Lower leg skin (tissue), 4 donors: ENCODE results near the gene TARP.

Source experiments
- DNase-seq, 2 donors: peaks; one replicate each; pipeline ENCODE4 v3.0.0-alpha.2; 2019; ENCODE audit warnings: low spot score in 2 of 2
- H3K4me3 ChIP-seq: fragments of 200-600 bp; sonication (generic); 2 replicates; pipeline ENCODE4 v1.5.1; 2017; ENCODE audit warnings: mild to moderate bottlenecking, low read depth; ENCODE audit not compliant: poor library complexity, severe bottlenecking
- CTCF ChIP-seq, 3 donors: fragments of 450-650 bp; IDR thresholded peaks; one replicate each; pipeline ENCODE4 v1.5.1; 2016; ENCODE audit warnings: antibody characterized with exemption in 3 of 3, mild to moderate bottlenecking in 3 of 3, moderate library complexity in 2 of 3
- POLR2A ChIP-seq, 2 donors: fragments of 450-650 bp; IDR thresholded peaks; one replicate each; pipeline ENCODE4 v1.6.1; 2016 to 2017; ENCODE audit warnings: antibody characterized with exemption in 2 of 2, mild to moderate bottlenecking in 1 of 2, moderate library complexity in 1 of 2
- WGBS, 2 donors: methylation state at CpG; one replicate each; pipeline ENCODE4 v1.1.5; 2018; 5-methylcytosine and 5-hydroxymethylcytosine counted together
- intact Hi-C: fragments of 100-400 bp; cut with DNase I; formaldehyde crosslinking; loops from one replicate; pipeline ENCODE4 v1.15.0; 2023; ENCODE audit warnings: low total_unique reads

Gene TARP

DNA sequence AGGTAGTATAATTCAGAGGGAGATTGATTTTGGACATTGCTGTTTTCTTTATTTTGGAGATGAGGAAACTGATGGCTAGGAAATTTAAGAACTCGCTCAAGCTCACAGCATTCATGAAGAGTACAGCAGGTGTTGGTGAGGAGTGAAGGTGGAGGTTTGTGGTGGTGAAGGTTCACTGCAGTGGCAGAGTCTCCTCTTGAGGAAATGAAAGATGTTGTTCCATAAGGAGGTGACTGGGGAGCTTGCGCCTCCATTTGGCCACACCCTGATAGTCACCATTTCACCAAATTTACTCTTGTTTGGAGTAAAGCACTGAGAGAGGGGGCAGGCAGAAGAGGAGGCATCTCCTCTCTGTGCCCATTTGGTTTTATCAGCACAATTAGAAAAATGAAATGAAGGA is 46.4 kb upstream of the TARP start:
- no peak overlapping the region for H3K4me3 ChIP-seq

DNA sequence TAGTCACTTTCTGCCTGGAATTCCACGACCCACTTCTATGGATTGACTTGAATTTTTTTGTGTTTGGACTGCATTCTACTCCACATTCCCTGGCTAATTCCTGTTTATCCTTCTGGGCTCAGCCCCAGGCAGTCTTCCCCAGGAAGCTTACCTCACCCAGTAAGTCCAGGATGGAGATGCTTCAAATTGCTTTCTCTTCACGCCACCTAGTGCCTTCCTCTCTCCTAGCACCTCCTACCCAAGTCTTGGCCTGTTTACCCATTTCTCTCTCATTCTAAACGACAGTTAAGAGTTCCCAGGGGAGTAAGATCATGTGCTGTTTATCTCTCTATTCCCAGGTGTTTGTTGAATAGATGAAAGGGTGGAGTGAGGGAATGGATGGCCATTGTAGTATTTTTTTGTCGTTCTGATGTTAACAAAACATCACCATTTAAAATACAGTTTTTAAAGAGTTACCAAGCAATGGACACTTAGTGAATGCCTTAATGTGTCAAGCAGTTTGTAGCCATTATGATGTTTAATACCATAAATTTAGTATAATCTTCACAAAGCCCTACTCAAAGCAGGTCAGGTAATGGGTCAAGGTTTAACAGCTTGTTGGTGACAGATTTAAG is 45.5 kb upstream of the TARP start:
- DNase-seq = no peak
- TF ChIP-seq CTCF (IDR thresholded peaks at IDR 0.05) (no peak), POLR2A (IDR thresholded peaks at IDR 0.05) (no peak)
- no peak overlapping the region for H3K4me3 ChIP-seq
- intact Hi-C loops = no loop called here
- WGBS, 2 donors = 14 to 22% methylated on average over 4 of the region's 4 CpGs

More for the DNA sequence above, 46.4 kb upstream of the TARP start:
- intact Hi-C loops = no loop called here
- 45 to 69% methylated on average over 2 of the region's 2 CpGs for WGBS, 2 donors
- DNase-seq = no peak
- TF ChIP-seq CTCF (IDR thresholded peaks at IDR 0.05) (no peak), POLR2A (IDR thresholded peaks at IDR 0.05) (no peak)

- WGBS, 2 donors = 73 to 80% methylated on average over 9 of the region's 9 CpGs
- no peak for TF ChIP-seq CTCF (IDR thresholded peaks at IDR 0.05)
- TF ChIP-seq POLR2A (IDR thresholded peaks at IDR 0.05) = no peak
- intact Hi-C loops = no loop called here
- DNase-seq = no peak
- H3K4me3 ChIP-seq = no peak overlapping the region
These were observed 44.8 kb upstream of the TARP start for GRCh38 chr7:38318241-38318640.

GRCh38 chr7:38317515-38317914 is 44.1 kb upstream of the TARP start:
- intact Hi-C loops = no loop called here
- TF ChIP-seq POLR2A (IDR thresholded peaks at IDR 0.05) (no peak), CTCF (IDR thresholded peaks at IDR 0.05) (no peak)
- DNase-seq = no peak
- WGBS, 2 donors = 72 to 76% methylated on average over 8 to 9 of the region's 9 CpGs
- no peak overlapping the region for H3K4me3 ChIP-seq

DNA sequence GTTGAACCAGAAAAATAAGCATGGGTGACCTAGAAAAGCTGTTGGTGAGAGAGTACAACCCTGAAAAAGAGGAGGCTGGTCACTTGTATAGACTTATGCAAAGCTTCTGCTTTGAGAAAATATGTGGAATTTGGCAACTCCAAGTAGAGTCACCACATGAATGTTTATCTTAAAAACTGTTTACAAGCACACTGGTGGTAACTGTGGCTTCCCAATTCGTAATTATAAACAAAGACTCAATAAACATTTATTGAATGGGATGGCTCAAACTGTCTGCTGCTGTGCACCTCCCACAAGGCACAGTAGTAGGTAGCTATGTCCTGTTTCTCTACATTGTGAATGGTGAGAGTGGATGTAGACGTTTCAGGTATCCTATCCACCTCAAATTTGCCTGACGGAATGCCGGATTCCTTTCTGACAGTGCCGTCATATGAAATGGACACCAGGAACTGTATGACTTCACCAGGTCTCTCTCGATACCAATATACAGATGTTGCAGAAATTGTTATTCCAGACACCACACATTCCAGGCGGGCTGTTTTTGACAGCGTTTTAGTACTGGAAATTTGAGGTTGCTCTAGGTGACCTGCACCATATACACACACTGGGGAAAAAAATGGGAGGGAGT is 43.4 kb upstream of the TARP start:
- no peak for DNase-seq
- H3K4me3 ChIP-seq = no peak overlapping the region
- WGBS, 2 donors = 66 to 80% methylated on average over 8 of the region's 8 CpGs
- TF ChIP-seq POLR2A (IDR thresholded peaks at IDR 0.05) (no peak), CTCF (IDR thresholded peaks at IDR 0.05) (no peak)
- intact Hi-C loops = no loop called here

DNA sequence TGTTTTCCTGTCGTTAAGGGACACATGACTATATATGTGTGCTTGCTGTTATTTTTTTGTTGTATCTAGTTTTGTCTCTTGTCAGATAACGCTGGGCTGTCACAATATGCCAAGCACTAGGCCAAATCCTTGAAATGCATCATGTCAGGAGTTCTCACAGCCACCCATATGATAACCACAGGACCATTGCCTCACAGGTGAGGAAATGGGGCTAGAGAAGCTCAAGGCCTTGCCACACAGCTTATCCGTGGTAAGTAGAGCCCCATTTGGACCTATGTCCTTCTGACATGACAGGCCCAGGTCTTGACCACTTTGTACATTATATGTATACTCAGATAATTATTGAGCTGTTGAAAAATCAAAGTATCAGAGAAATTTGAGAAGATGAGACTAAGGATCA is 42.0 kb upstream of the TARP start:
- 88 to 97% methylated on average over 3 of the region's 3 CpGs for WGBS, 2 donors
- no peak for DNase-seq
- TF ChIP-seq POLR2A (IDR thresholded peaks at IDR 0.05) (no peak), CTCF (IDR thresholded peaks at IDR 0.05) (no peak)
- intact Hi-C loops = no loop called here
- H3K4me3 ChIP-seq = no peak overlapping the region
